CD4-positive, alpha-beta T cell treated with Interleukin-17A for 4 hours (primary cell): Measurements from ENCODE around the gene RPS6KC1.

Experiments
- DNase-seq: peaks from one replicate; pipeline ENCODE4 v3.0.0-alpha.2; 2020; ENCODE audit warnings: mixed read lengths

Gene RPS6KC1

DNA sequence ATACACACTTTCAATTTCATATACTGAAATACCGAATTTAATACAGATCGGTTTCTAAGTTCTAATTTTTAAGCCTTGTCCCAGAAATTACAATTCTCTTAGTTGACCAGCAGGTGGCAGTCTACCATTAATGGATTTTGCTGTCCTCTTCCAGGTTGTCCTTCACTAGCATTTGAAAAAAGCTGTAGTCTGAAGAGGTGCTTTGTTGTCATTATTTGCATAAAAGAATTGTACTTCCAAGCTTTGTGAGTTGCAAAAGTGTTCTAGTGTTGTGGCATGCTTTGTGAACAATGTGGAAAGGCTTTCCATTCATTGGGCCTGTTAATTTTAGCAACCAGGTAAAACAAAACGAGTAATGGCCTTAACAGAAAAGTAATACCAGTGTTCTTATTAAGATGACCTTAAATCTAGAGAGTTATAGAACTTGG, 193.6 kb downstream of the RPS6KC1 start:
- peak; percentile 44 for DNase-seq

DNA sequence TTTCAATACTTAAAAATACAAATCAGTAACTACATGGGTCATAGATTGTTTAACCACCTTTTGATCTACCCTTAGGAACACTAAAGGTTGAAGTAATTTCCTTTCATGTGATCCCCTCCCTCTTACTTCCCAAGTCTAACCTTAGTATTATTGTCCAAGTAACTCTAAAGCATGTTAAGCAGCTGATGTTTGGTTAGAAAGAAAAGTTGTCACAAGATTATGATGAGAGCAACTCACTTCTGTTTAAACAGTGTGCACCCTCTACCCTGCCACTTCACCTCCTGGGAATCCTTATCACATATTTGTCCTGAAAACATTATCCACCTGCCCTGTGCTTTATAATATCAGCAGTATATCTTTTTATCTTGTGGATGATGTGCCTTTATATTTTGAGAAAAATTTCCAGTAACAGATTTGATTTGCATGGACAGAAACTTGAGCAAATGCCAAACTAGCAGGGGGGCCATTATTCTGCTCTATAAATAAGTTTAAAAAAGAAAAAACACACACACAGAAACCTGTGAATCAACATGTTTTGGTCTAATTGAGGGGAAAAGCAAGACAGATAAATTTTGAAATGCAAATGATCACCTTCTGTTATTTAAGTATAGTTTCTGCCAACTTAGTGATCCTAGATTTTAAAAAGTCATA, 194.3 kb downstream of the RPS6KC1 start:
- no peak for DNase-seq

GRCh38 chr1:213247038-213247437, 196.0 kb downstream of the RPS6KC1 start:
- no peak for DNase-seq

GRCh38 chr1:213249395-213249794, 198.4 kb downstream of the RPS6KC1 start:
- DNase-seq: no peak

- no peak for DNase-seq
Measured at GRCh38 chr1:213250041-213250440, 199.0 kb downstream of the RPS6KC1 start.

- DNase-seq: no peak
Measured at GRCh38 chr1:213250446-213250845, 199.4 kb downstream of the RPS6KC1 start.

- DNase-seq: no peak
Measured at GRCh38 chr1:213251972-213252371, 200.9 kb downstream of the RPS6KC1 start.

DNA sequence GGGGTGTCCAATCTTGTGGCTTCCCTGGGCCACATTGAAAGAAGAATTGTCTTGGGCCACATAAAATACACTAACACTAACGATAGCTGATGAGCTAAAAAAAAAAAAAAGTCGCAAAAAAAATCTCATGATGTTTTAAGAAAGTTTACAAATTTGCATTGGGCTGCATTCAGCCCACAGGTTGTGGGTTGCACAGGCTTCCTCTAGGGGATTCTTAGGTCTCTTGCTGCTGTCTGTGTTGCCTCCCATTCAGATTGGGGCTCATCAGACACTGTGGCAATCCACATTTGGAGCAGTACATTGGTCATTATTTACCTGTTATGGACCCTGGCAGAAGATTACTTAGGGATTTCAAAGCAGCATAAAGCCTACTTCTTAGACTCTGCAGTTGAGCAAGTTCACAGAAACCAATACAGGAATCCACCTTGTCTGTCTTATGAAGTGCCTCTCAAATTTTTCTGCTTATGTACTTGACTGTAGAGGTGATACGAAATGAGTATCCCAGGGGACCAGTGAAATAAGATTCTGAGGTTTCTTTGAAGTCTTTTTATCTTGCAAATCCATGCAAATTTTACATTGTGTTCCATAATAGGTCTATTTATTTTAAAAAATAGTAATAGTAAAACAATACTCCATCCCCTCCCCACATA, 205.5 kb downstream of the RPS6KC1 start:
- no peak for DNase-seq

DNA sequence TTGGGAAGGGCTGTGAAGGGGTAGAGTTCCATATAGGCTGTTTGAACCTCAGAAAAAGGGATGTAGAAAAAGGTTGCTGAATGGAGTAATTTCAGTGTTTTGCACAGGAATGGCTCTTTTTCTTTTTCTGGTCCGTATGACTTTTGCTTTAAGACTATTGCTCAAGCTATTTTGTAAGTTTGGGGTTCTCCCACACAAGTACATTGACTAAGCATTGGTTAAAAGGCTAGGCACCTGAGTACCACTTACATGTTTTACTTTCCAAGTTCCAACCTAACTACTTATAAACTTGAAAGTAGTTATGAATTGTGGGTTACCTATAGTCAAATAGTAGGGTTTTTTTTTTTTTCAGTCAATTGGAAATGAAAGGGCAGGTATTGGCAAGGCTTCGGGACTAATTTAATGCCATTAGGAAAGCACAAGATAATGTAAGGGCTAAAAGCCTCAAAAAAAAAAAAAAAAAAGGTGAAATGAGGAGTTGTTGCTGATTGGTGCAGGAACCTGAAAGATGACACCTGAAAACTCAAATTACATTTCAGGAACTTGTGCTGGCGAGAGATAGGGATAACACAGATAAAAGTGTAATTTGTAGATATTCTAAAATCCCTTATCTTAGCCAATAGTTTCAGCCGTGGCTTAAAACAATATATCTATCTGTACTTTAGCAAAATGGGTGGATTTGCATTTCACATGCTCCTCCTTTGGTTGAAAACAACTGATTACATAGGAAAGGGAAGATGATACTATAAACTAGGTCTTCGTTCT, 209.5 kb downstream of the RPS6KC1 start:
- DNase-seq: no peak

DNA sequence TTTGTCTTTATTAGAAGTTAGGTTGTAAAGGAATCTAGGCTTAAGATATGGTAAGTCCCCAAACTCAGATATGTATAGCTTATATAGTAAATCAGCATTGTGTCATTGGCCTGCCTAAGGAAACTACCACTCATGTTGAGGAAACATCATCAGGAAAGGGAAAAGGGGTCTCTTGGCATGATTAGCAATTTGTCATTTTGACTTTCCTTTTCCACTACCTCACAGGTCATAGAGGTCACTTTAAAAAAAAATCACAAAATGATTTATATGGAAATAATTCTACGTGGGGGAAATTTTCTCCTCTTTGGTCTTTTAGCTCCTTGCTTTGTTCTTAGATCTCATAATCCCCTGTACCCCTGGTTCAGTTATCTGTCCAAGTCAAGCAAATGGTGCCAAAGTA, 213.5 kb downstream of the RPS6KC1 start:
- no peak for DNase-seq

- DNase-seq: no peak
Measured at GRCh38 chr1:213266983-213267772, 216.1 kb downstream of the RPS6KC1 start.

DNA sequence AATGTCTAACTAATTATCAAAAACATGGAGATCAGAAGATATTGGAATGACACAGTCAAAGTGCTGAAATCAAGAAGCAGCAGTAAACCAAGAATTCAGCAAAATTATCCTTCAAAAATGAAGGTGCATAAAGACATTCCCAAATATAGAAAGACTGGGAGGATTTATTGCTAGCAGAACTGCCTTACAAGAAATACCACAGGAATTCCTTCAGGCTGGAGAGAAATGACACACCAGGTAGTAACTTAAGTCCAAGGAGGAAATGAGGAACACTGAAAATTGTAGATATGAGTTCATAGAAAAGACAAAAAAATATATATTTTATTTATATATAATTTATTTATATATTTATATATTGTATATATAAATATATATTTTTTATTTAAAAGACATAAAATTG, 217.2 kb downstream of the RPS6KC1 start:
- no peak for DNase-seq

DNA sequence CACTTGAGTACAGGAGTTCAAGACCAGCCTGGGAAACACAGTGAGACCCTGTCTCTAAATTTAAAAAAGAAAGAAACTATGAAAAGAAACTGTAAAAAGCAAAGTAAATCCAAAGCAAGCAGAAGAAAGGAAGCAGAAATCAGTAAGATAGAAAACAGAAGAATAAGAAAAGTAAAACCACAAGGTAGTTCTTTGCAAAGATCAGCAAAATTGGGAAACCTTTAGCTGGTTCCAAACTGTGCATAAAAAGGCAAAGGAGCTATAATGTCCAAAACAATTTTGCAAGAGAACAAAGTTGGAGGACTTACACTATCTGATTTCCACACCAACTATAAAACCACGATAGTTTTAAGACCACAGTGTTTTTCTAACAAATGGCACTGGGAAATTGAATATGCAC, 218.8 kb downstream of the RPS6KC1 start:
- no peak for DNase-seq

- no peak for DNase-seq
Measured at GRCh38 chr1:213273546-213273945, 222.5 kb downstream of the RPS6KC1 start.

DNA sequence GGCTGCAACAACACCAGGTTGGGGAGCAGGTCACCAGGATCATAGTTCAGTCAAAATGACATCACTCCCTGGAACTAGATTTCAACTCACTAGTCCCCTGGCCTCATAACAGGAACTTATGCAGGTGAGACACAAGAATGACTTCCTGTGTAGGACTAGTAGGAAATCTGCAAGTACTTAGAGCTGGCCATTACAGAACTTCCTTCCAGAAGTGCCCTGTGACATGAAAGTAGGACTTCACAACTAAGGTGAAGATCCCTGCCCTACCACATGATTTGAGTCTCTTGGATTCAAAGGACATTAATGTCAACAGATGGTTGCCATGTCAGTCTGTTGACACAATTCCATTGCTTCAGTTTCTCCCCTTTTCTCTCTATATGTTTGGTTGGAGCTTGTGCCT, 223.1 kb downstream of the RPS6KC1 start:
- DNase-seq: no peak

- DNase-seq: no peak
Measured at GRCh38 chr1:213275293-213275692, 224.3 kb downstream of the RPS6KC1 start.

- no peak for DNase-seq
Measured at GRCh38 chr1:213276236-213276635, 225.2 kb downstream of the RPS6KC1 start.

DNA sequence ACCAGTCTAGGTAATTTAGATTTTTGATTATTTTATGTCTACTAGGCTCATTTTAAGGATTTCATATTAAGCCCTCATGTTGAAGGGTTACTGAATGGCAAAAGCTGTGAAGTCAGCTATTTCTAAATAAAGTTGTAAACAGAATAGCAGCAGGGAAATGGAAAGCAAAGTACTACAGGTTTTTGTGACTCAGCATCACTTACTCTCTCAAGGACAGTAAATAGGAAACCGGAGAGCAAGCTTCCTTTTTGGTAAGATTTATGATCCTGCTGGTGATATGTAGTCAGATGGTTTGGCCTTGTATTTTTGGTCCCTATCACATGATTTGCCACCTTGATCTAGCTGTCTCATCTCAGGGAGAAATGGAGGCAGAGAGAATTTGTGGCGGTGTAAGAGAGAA, 226.0 kb downstream of the RPS6KC1 start:
- no peak for DNase-seq

DNA sequence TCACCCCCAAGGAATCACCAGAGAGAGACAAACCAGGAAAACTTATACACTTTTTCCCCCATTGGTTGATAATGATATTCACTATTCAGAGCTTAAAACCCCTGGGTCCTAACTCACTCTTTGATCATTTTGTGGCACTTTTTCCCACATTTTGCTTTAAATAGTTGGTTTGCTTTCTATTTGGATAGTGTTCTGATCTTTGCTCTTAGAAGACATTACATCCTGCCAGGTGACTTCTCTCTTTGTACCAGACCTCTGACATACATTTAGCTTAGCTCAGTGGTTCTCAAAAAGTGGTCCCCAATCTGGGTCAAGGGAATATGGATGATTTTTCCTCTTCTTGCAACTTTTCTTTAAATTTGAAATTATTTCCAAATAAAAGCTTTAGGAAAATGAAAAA, 228.4 kb downstream of the RPS6KC1 start:
- no peak for DNase-seq

DNA sequence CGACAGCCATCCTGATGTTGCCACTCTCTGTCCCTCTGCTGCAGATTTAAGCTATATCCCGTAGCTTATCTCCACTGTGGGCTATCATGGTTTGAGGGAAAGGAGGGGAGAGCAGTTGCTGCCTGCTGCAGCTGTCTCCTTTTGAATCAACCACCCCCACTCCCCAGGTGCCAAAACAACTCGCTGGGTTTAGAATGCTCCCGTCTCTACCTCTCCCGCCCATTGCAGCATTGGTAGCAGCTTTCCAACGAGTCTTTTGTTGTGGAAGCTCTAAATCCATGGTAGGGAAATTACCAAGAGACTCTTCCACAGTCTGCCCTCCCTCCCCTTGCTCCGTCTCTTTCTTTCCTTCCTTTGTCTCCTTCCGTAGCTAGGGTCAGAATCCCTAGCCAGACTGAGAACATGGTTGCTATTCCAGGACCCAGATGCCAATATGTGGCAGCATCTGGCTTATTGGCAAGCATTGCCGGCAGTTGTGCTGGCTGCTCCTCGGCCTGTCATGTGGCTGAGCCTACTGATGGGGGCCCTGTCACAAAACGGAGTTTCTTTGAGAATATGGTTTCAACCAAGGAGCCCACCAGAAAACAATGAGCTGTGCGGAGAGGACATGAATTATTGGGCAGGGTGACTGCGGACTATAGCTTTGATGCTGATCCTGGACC, 230.7 kb downstream of the RPS6KC1 start:
- DNase-seq: no peak

- DNase-seq: no peak
Measured at GRCh38 chr1:213284626-213285025, 233.6 kb downstream of the RPS6KC1 start.

DNA sequence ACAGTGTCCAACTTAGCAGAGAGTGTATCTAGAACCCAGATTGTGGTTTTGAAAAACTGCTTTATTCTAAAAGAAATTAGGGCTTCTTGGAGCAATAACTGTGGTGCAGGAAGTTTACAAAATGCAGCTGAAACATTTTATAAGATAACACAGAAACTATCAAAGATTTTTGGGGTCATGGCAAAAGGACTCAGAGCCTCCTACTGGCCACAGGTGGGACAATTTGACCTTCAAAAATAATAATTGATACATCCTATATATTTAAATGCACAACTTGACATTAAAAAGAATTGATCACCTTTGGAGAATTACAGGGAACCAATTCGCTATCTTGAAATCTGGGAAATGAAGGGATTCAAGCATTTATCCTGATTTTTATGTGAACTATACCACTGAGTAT, 235.2 kb downstream of the RPS6KC1 start:
- DNase-seq: no peak

- DNase-seq: no peak
Measured at GRCh38 chr1:213287987-213288386, 236.9 kb downstream of the RPS6KC1 start.
